Stimulated activated CD4-positive, alpha-beta T cell treated with anti-CD3 and anti-CD28 coated beads, Interleukin-1b, Interleukin-23, amount 100 ng/mL, for 48 hours (primary cell): ENCODE results near the gene MYRIP.

Source experiments
- DNase-seq: peaks from one replicate; pipeline ENCODE4 v3.0.0-alpha.2; 2020

The MYRIP gene

DNA sequence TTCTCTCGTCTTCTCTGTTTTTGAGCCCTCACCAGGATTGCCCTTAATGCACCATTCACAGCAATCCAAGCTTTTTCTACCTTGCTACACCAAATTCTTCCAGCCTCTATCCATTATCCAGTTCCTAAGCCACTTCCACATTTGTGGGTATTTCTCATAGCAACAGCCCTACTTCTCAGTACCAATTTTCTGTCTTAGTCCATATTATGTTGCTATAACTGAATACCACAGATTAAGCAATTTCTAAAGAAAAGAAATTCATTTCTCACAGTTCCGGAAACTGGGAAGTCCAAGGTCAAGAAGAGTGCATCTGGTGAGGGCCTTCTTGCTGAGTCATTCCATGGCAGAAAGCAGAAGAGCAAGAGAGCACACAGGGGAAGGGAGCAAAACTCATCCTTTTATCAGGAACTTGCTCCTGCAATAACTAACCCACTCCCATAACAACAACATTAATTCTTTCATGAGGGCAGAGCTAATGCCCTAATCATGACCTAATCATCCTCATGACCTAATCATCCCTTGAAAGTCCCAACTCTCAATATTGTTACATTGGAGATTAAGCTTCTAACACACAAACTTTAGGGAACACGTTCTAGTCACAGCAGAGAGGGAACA is 490.4 kb downstream of the MYRIP start:
- DNase-seq: no peak

DNA sequence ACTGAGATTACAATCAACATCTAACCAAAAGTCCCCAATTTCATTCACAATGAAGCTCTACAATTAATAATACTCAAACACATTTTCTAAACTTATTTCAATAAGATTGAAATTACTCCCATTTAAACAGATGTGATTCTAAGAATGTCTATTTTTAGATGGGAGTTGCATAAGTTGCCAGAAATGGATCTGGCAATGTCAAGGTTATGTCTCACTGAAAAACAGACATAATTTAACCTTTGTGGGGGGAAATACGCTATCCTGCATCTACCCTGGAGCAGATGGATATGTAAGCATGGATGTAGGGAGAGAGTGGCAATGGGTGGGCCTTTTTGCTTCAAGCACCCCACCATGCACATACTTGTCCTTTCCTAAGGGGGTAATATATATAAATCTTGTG is 493.4 kb downstream of the MYRIP start:
- DNase-seq: no peak

DNA sequence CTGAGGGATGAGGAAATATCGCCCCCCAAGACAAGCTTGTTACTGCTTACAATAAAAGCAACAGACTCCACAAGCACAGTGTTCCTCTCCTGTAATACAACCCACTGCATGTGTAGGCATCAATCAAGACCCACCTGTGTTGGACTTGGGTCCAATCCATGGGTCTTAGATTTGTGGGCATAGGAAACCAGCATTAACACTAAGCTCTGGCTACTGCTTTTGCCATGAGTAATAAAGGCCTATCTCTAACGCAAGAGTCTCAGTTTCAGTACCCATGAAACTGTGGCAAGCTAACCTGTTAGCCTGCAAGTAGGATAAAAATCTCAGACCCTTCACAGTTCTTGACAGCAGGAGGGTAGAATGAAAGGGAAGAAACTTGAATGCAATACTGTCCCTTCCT is 494.9 kb downstream of the MYRIP start:
- no peak for DNase-seq

DNA sequence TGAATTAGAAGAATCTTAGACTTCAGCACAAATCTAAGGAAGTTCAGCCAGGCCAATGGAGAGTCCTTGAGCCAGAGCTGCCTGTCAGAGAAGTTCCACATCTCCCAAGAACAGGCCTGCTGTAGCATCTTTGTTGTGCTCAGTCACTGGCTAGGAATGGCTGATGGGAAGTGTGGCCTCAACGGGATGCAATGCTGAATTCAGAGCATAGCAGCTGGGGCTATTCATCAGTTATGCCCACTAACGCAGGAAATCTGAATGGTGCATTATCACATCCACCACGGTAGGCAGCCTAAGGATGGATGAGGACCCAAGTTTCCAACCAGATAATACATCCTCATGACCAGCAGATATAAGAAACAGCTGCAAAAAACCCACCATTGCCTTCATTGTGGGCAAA is 496.9 kb downstream of the MYRIP start:
- DNase-seq: no peak

DNA sequence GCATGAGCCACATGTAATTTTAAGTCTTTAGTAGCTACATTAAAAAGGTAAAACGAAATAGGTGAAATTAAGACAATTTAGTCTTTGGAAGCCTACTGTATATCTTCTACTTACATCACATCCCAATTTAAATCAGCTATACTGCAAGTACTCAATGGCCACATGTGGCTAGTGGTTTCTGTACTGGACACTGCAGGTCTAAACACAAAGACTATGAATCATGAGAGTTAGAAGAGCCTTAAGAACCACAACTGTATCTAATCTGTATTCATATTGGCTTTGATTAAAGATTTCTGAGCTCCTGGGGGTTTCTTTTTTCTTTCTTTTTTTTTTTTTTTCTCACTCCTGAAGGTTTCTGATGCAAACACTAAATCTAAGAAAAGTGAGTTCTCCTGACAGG is 497.8 kb downstream of the MYRIP start:
- no peak for DNase-seq

DNA sequence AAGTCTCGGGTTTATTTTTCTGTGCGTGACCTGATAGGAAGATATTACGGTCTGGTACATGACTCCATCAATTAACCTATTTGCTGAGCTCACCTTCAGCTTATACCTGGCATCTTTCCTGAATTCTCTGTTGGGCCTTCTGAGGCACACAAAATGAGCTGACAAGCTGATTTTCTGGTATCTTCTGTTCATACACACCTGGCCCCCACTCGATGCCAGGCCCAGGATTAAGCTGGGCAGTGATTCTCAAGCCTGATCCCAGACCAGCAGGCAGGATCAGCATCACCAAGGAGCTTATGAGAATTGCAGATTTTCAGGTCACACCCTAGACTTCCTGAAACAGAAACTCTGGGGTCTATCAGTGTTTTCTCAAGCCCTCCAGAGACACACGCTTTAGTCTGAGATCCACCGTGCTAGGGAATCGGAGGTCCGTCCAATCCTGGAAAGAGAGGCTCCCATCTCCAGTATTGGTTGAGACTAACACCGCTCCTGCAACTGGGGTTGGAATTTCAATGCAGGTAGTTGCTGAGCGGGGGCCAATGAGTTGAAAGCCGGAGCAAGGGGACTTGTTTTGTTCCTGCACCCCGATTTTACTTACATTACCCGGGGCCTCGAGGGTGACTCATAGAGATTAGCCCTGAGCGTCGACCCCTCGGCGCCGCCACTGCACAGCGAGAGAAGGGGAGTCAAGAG is 499.5 kb downstream of the MYRIP start:
- DNase-seq: no peak

DNA sequence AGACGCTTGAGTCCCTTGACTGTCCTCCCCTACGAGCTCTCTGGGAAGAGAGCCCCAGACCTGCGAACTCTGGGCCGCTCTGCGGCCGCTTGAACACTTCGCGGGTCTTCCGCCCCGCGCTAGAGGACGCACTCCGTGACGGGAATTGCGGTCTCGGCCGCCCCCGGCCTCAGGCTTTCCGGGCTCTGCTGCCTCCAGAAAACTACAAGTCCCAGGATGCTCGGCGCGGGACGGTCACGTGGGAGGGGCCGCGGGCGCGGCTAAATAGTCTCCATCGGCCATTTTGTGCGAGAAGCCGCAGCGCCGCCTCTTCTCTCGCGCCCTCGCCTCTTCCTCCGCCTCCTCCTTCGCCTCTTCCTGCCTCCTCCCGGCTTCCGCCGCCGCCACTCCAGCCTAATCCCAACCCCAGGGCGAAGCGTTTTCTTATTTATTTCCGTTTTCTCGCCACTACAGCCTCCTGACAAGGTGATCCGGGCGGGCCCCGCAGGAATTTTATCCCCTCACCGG is 500.1 kb downstream of the MYRIP start, which contains the start of gene EIF1B:
Gene EIF1B (plus strand): TSS at position 290 of the 507 bp plus-strand sequence. CDS start 235 bp downstream, outside the sequence.
- DNase-seq: peak; percentile 97
